GM23248 (cell line): ENCODE measurements around the gene RPL3. TPM values are rescaled to one million over a fixed set of nuclear protein-coding genes. Genes with fewer than 3 reads are reported as not detected.

Experiments
- DNase-seq: peaks from one replicate; pipeline ENCODE4 v3.0.0-alpha.2; 2015
- H2AFZ ChIP-seq: fragments of 200-600 bp; sonication (generic); 2 replicates; pipeline ENCODE4 v1.6.1; 2016; ENCODE audit warnings: antibody characterized with exemption
- H3F3A ChIP-seq: fragments of 200-600 bp; sonication (generic); 2 replicates; pipeline ENCODE4 v1.6.1; 2016; ENCODE audit warnings: mild to moderate bottlenecking, antibody characterized with exemption, mixed run types; ENCODE audit not compliant: insufficient read depth
- H3K27ac ChIP-seq: fragments of 200-600 bp; sonication (generic); 2 replicates; pipeline ENCODE4 v1.5.1; 2016; ENCODE audit warnings: mild to moderate bottlenecking
- H3K27me3 ChIP-seq: fragments of 200-600 bp; sonication (generic); replicated peaks from 2 replicates; pipeline ENCODE4 v1.6.1; 2016; ENCODE audit warnings: mild to moderate bottlenecking; ENCODE audit not compliant: insufficient read depth
- H3K36me3 ChIP-seq: fragments of 200-600 bp; sonication (generic); 2 replicates; pipeline ENCODE4 v1.6.1; 2016; ENCODE audit warnings: low read depth, mild to moderate bottlenecking
- H3K4me1 ChIP-seq: fragments of 200-600 bp; sonication (generic); 2 replicates; pipeline ENCODE4 v1.6.1; 2016; ENCODE audit warnings: mild to moderate bottlenecking; ENCODE audit not compliant: insufficient read depth
- H3K4me2 ChIP-seq: fragments of 200-600 bp; sonication (generic); one replicate; pipeline ENCODE4 v1.6.1; 2016; ENCODE audit warnings: mild to moderate bottlenecking; ENCODE audit not compliant: unreplicated experiment
- H3K4me3 ChIP-seq: fragments of 200-600 bp; sonication (generic); 2 replicates; pipeline ENCODE4 v1.5.1; 2016; ENCODE audit warnings: mild to moderate bottlenecking
- H3K79me2 ChIP-seq: fragments of 200-600 bp; sonication (generic); 2 replicates; pipeline ENCODE4 v1.6.1; 2016; ENCODE audit warnings: mild to moderate bottlenecking; ENCODE audit not compliant: insufficient read depth
- H3K9ac ChIP-seq: fragments of 200-600 bp; sonication (generic); 2 replicates; pipeline ENCODE4 v1.6.1; 2016; ENCODE audit warnings: mild to moderate bottlenecking
- H3K9me2 ChIP-seq: fragments of 200-600 bp; sonication (generic); 2 replicates; pipeline ENCODE4 v1.6.1; 2016; ENCODE audit warnings: mixed run types, mild to moderate bottlenecking, moderate library complexity; ENCODE audit not compliant: insufficient read depth
- H3K9me3 ChIP-seq: fragments of 200-600 bp; sonication (generic); one replicate; pipeline ENCODE4 v1.6.1; 2017; ENCODE audit warnings: low read depth
- H4K20me1 ChIP-seq: fragments of 200-600 bp; sonication (generic); 2 replicates; pipeline ENCODE4 v1.6.0; 2016; ENCODE audit not compliant: insufficient read depth
- EZH2 ChIP-seq: fragments of 200-600 bp; sonication (generic); IDR thresholded peaks from 2 replicates; pipeline ENCODE4 v1.6.1; 2018; ENCODE audit warnings: antibody characterized with exemption, mild to moderate bottlenecking; ENCODE audit not compliant: insufficient read depth, poor library complexity, severe bottlenecking
- EZH2phosphoT487 ChIP-seq: fragments of 200-600 bp; sonication (generic); IDR thresholded peaks from 2 replicates; pipeline ENCODE4 v1.6.1; 2018; ENCODE audit warnings: antibody characterized with exemption, moderate library complexity, mild to moderate bottlenecking, low read depth; ENCODE audit not compliant: insufficient read depth
- WGBS, 2 experiments: methylation state at CpG; one replicate each; pipeline ENCODE4 v1.1.6; 2015 to 2017; ENCODE audit warnings: low lambda C conversion rate in 2 of 2, low coverage in 1 of 2; ENCODE audit errors: missing lambda C conversion rate in 2 of 2; 5-methylcytosine and 5-hydroxymethylcytosine counted together
- in situ Hi-C: fragments of 300-500 bp; cut with MboI; formaldehyde crosslinking; loops from 2 replicates; pipeline ENCODE4 v1.15.0; 2020
- polyA plus RNA-seq: library from polyadenylated mRNA; unstranded; fragments of >200 nt; fragmentation: Nextera tagmentation; extraction: Ambion mirVana; gene quantifications from 2 replicates; pipeline ENCODE4 v1.2.1, GENCODE V29; 2016
- total RNA-seq: library from RNA; depleted of rRNA; stranded (reverse); fragments of >200 nt; shearing (Covaris generic); gene quantifications from 2 replicates; pipeline ENCODE4 v1.2.3, GENCODE V29; 2014

RPL3 gene
- total and polyA plus RNA-seq, 2 experiments from 2014 or later = 920 to 2,353 TPM

DNA sequence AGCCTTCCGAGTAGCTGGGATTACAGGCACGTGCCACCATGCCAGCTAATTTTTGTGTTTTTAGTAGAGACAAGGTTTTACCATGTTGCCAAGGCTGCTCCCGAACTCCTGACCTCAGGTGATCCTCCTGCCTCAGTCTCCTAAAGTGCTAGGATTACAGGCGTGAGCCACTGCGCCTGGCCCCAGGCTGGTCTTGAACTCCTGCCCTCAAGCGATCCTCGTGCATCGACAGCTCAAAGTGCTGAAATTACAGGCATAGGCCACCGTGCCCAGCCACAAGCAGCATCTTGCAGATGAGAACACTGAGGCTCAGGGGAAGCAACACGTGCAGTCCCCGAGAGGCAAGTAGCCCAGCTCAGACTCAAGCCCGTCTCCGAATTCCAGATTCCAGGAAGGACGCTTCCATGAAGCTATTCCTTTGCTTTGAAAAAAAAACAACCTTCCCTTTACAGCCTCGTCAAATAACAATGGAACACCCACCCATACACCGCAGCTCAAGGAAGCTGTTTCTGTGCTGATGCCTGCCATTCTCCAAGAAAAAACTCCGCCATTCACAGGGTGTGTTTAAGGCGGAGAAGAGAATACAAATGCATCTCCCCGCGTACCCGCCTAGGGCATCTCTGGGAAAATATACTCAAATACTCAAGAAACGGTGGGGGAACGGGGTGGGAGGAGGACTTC, 40.1 kb downstream of the RPL3 start:
- Histone ChIP-seq H3K27ac (no peak overlapping the region), H3K9ac (no peak overlapping the region), H3K4me2 (no peak overlapping the region), H3K9me2 (no peaks in the 10 kb centered on the region), H3K9me3 (no peaks in the 10 kb centered on the region), H3K4me1 (peaks cover 14% of the 10 kb centered on the region; the same call in 1 of the 2 replicates), H2AFZ (no peak overlapping the region), H3K36me3 (no peaks in the 10 kb centered on the region), H3F3A (peaks cover 6% of the 10 kb centered on the region; the same call in 1 of the 2 replicates), H3K79me2 (no peaks in the 10 kb centered on the region), H3K27me3 (no peaks in the 10 kb centered on the region), H4K20me1 (no peaks in the 10 kb centered on the region), H3K4me3 (no peak overlapping the region)
- in situ Hi-C loops = no loop called here
- no peak for DNase-seq
- TF ChIP-seq EZH2phosphoT487 = no peak
- no peak for TF ChIP-seq EZH2
- 87 to 90% methylated on average over 23 of the region's 23 CpGs for WGBS, 2 experiments

DNA sequence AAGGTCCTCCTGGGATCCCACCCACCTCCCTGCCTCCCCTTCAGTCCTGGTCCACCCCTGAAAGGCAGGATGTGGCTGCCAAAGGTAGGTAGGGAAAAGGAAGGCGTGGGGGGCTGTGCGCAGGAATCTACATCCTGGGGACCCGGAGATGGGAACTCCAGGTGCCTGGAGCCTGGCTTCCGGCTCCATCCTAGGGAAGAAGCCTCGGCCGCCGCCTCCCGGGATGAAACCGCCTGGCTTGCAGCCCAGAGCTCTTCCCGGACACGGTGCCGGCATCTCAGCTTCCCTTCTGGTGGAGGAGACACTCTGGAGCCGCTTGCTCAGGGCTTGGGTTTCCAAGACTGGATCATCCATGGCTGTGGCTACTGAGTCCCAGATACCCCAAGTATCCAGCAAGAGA, 41.4 kb downstream of the RPL3 start:
- no peak overlapping the region for H3K27ac ChIP-seq
- TF ChIP-seq EZH2phosphoT487 (no peak), EZH2 (no peak)
- no peaks in the 10 kb centered on the region for H3K27me3 ChIP-seq
- H3K36me3 ChIP-seq = no peaks in the 10 kb centered on the region
- no peak overlapping the region for H3K9ac ChIP-seq
- no peak overlapping the region for H3K4me3 ChIP-seq
- H3K9me2 ChIP-seq = no peaks in the 10 kb centered on the region
- H2AFZ ChIP-seq = peak overlapping the region; percentile 54; the same call in 1 of the 2 replicates
- WGBS, 2 experiments = 24 to 26% methylated on average over 13 of the region's 13 CpGs
- H3F3A ChIP-seq = peaks cover 6% of the 10 kb centered on the region; the same call in 1 of the 2 replicates
- in situ Hi-C loops = no loop called here
- H3K79me2 ChIP-seq = no peaks in the 10 kb centered on the region
- H3K4me2 ChIP-seq = peak overlapping the region; percentile 41
- peaks cover 14% of the 10 kb centered on the region; the same call in 1 of the 2 replicates for H3K4me1 ChIP-seq
- no peaks in the 10 kb centered on the region for H4K20me1 ChIP-seq
- DNase-seq = peak; percentile 77
- H3K9me3 ChIP-seq = no peaks in the 10 kb centered on the region

DNA sequence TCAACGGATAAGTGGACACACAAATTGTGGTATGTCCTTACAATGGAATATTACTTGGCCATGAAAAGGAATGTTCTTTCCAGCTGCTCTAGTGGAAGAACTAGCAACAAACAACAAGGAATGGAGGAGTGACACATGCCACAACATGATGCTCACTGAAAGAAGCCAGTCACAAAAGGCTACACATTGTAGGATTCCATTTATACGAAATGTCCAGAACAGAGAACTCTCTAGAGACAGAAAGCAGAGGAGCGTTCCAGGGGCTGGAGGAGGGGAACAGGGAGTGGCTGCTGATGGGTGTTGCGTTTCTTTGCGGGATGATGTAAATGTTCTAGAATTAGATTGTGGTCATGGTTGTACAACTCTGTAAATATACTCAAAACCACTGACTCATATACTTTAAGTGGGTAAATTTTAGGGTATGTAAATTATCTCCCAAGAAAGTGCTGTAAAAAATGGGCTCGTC, 42.2 kb downstream of the RPL3 start:
- Histone ChIP-seq H3K4me3 (no peak overlapping the region), H3K27me3 (no peaks in the 10 kb centered on the region), H3K4me2 (no peak overlapping the region), H3K36me3 (no peaks in the 10 kb centered on the region), H3K9me3 (no peaks in the 10 kb centered on the region), H3K9ac (no peak overlapping the region), H3K9me2 (no peaks in the 10 kb centered on the region), H3K4me1 (peaks cover 14% of the 10 kb centered on the region; the same call in 1 of the 2 replicates), H3F3A (peaks cover 6% of the 10 kb centered on the region; the same call in 1 of the 2 replicates), H3K27ac (no peak overlapping the region), H3K79me2 (no peaks in the 10 kb centered on the region), H4K20me1 (no peaks in the 10 kb centered on the region), H2AFZ (no peak overlapping the region)
- peak; percentile 68 for DNase-seq
- in situ Hi-C loops = no loop called here
- WGBS, 2 experiments = 51 to 58% methylated on average over 6 of the region's 6 CpGs
- TF ChIP-seq EZH2phosphoT487 (no peak), EZH2 (no peak)

DNA sequence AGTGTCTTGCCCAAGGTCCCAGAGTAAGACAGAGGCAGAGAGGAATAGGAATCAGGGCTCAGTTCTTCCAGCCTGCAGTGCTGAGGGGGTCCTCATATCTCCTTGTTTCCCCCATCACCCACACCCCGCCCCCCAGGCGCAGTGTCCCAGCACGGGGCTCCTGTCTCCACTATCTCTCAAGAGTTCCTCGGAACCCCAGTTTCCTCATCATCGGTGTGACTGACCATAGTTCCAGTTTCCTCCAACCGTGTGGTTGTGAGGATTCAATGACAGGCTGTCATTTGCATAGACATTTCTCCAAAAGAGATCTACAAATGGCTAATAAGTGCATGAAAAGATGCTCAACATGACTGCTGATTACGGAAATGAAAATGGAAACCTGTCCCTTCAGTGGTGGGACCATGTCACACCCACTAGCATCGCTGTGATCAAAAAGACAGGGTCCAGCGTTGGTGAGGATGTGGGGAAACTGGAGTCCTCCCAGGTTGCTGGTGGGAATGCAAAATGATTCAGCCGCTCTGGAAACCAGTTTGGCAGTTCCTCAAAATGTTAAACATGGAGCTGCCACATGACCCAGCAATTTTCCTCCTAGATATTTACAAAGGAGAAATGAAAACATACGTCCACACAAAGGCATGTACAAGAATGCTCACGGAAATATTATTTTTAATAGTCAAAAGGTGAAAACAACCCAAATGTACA, 42.8 kb downstream of the RPL3 start:
- no peaks in the 10 kb centered on the region for H3K9me3 ChIP-seq
- H4K20me1 ChIP-seq = no peaks in the 10 kb centered on the region
- H3K4me2 ChIP-seq = no peak overlapping the region
- in situ Hi-C loops = no loop called here
- no peak overlapping the region for H2AFZ ChIP-seq
- 88 to 89% methylated on average over 12 of the region's 12 CpGs for WGBS, 2 experiments
- no peak overlapping the region for H3K4me3 ChIP-seq
- no peaks in the 10 kb centered on the region for H3K9me2 ChIP-seq
- no peak for DNase-seq
- no peaks in the 10 kb centered on the region for H3K79me2 ChIP-seq
- no peak overlapping the region for H3K9ac ChIP-seq
- H3K27ac ChIP-seq = no peak overlapping the region
- H3K36me3 ChIP-seq = no peaks in the 10 kb centered on the region
- peaks cover 14% of the 10 kb centered on the region; the same call in 1 of the 2 replicates for H3K4me1 ChIP-seq
- H3F3A ChIP-seq = peaks cover 6% of the 10 kb centered on the region; the same call in 1 of the 2 replicates
- H3K27me3 ChIP-seq = no peaks in the 10 kb centered on the region
- TF ChIP-seq EZH2phosphoT487 (no peak), EZH2 (no peak)
